ENCODE measurements around the gene SFSWAP.

DNA sequence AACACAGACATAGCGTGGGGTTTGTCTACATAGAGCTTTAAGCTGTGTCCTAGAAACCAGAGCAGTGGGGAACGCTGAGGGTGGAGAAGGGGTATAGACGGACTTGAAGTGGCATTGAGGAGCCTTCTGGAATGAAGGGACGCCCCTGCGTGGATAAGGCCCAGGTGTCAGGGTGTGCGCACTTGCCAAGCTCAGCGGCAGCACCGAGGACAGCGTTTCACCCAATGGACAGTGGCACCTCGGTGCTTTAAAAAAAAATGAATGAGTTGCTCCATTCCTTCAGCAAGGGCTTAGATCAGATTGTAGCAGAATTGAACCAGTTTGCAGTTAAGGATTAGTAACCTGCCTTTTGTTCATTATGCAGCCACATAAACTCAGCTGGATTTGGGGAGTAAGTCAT lies 83.7 kb downstream of the SFSWAP start:
- TF ChIP-seq, protein P1, sequence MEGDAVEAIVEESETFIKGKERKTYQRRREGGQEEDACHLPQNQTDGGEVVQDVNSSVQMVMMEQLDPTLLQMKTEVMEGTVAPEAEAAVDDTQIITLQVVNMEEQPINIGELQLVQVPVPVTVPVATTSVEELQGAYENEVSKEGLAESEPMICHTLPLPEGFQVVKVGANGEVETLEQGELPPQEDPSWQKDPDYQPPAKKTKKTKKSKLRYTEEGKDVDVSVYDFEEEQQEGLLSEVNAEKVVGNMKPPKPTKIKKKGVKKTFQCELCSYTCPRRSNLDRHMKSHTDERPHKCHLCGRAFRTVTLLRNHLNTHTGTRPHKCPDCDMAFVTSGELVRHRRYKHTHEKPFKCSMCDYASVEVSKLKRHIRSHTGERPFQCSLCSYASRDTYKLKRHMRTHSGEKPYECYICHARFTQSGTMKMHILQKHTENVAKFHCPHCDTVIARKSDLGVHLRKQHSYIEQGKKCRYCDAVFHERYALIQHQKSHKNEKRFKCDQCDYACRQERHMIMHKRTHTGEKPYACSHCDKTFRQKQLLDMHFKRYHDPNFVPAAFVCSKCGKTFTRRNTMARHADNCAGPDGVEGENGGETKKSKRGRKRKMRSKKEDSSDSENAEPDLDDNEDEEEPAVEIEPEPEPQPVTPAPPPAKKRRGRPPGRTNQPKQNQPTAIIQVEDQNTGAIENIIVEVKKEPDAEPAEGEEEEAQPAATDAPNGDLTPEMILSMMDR (IDR thresholded peaks at IDR 0.05): no peak
- TF ChIP-seq POLR2AphosphoS5 (IDR thresholded peaks at IDR 0.05): no peak
- no peak for TF ChIP-seq POLR2A (IDR thresholded peaks at IDR 0.05)
- TF ChIP-seq EP300 (IDR thresholded peaks at IDR 0.05): no peak

Measured in sigmoid colon (tissue), 4 donors.